HG02870 (cell line): ENCODE measurements around the gene AZGP1.
"Not testable (repeated sequence)": the region's sequence is repeated elsewhere in the genome, so short reads cannot be mapped to it uniquely, and the experiment has no call there.

Experiments
- ATAC-seq: cut with Tn5 transposase; IDR thresholded peaks from one replicate; pipeline ENCODE4 v1.9.1; 2021; ENCODE audit warnings: mild to moderate bottlenecking, moderate library complexity; ENCODE audit not compliant: unreplicated experiment

Gene AZGP1

DNA sequence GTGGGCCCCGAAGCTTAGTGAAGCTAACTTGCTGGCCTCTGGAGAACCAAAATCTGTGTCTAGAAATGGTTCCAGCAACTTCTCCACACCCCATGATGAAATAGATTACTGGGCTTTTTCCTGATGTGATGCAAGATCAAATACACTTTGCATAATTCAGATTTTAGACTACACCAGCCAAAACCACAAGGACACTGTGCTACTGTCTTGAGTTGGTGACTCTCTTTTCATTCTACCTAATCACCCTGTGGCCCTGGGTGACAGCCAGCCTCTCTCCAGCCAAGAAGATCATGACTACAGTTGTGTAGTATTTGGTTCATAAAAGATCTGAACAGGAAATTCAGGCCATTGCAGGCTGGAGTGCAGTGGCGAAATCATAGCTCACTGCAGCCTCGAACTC lies 22.2 kb downstream of the AZGP1 start:
- no peak for ATAC-seq

DNA sequence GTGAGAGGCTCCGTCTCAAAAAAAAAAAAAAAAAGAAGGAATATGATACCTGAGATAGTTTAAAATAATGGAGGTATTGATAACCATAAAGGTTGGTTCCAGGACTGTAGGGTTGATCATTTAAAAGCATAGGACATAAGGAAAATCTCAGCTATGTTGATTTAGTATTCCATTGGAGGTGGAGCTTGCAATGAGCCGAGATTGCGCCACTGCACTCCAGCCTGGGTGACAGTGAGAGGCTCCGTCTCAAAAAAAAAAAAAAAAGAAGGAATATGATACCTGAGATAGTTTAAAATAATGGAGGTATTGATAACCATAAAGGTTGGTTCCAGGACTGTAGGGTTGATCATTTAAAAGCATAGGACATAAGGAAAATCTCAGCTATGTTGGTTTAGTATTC lies 23.2 kb downstream of the AZGP1 start:
- not testable (repeated sequence) for ATAC-seq

DNA sequence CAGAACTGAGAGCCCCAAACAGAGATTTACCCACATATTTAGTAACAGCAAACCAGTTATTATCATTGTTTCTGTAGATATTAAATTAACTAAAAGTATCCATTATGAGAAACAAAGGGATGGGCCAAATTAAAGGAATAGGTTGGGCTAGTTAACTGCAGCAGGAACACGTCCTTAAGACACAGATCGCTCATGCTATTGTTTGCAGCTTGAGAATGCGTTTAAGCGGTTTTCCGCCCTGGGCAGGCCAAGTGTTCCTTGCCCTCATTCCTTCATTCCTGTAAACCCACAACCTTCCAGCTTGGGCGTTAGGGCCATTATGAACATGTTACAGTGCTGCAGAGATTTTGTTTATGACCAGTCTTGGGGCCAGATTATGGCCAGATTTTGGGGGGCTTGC lies 25.0 kb downstream of the AZGP1 start:
- ATAC-seq, result not testable (repeated sequence)

DNA sequence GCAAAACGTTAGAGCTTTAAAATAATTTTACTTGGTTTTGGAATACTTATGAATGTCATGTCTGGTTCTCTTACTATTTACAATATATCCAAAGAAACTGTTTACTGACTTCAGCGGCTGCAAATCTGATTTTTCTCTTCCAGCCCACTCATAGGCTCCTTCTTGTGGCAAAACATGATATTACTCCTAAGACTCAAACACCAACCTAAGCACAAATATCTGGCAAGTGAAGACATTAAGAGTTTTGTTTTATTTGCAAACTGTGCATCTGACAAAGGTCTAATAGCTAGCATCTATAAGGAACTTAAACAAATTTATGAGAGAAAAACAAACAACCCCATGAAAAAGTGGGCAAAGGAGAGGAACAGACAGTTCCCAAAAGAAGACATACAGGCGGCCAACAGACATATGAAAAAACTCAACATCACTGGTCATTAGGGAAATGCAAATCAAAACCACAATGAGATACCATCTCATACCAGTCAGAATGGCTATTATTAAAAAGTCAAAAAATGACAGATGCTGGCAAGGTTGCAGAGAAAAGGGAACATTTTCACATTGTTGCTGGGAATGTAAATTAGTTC lies 26.1 kb downstream of the AZGP1 start:
- no peak for ATAC-seq

DNA sequence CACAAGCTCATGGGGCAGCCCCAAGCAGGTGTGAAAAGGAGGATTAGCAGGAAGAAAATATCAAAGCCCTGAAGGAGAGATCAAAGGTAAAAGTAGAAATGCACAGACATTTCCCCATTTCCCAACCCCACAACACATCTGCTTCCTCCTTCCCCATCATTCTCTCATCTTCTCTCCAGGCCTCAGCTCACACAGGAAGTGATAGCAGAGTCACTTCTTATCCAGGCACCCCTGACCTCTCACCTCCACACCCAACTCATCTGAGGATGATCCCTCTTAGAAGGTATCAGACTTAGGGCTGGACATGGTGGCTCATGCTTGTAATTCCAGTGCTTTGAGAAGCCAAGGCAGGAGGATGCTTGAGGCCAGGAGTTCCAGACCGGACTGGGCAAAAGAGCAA lies 28.2 kb downstream of the AZGP1 start:
- no peak for ATAC-seq

DNA sequence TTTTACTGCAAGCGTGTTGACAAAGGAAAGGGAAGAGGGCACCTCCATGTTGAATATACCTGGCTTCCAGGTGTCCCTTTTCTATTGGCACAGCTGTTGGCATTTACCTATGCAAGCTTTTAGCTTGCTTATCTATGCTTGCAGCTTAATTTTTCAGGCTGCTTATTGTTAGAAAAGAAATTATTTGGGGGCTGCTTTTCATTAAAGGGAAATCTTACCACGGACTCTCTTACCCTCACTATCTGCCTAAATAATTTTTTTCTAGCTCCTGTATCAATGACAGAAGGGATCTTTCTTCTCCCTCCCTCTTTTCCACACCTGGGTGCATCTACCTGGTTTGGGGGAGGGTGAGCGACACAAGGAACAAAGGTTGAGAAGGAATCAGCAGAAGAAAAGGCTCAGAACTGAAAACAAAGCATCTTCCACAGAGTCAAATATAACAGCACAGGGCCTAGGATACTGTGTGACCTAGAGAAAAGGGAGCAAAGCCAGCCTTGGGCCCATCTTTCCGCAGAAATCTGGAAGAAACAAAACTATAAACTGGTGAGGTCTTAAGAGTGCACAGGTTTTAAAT lies 31.2 kb downstream of the AZGP1 start:
- ATAC-seq, result no peak

DNA sequence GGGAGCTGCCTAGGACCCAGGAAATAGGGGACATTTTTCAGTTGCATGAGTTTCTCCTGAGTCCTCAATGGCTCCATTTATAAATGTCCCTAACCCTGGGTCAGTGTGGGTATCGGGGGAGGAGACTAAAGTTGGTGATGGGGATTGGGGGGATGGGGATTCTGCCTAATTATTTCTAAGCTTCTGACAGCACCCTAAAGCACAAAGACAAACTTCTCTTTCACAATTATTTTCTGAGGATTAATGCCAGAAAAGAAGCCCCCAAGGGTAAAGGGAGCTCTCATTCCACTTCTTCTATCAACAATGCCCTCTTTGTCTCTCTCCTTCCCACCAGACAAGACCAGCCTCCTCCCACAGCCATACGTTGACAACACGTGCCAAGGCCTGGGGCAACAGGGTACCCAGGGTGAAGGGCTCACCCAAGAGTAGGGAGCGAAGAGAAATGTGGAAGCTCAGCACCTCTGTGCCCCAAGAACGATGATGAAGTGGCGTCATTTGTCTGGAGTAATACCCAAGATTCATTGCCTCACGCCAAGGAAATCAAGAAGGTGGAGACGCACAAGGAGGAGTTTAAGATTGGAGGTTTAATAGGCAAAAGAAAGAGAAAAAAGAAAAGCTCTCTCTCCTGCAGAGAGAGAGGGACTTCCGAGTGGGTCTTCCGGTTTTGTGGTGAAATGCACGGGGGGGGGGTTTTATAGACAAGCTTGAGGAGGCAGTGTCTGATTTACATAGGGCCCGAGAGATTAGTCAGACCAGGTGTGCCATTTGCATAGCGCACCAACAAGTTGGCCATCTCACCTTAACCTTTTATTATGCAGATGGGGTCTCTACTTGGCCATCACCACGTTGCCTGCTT lies 32.0 kb downstream of the AZGP1 start:
- ATAC-seq, result no peak

DNA sequence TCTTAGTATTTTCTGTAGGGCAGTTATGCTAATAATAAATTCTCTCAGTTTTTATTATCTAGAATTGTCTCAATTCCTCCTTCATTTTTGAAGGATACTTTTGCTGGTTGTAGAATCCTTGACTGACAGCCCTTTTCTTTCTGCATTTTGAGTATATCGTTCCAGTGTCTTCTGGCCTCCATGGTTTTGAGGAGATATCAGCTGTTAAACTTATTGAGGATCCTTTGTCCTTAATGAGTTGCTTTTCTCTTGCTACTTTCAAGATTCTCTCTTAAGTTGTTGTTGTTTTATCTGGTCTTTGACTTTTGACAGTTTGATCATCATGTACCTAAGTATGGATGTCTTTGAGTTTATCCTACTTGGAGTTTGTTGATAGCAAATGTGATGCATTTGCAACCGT lies 37.5 kb downstream of the AZGP1 start:
- no peak for ATAC-seq

DNA sequence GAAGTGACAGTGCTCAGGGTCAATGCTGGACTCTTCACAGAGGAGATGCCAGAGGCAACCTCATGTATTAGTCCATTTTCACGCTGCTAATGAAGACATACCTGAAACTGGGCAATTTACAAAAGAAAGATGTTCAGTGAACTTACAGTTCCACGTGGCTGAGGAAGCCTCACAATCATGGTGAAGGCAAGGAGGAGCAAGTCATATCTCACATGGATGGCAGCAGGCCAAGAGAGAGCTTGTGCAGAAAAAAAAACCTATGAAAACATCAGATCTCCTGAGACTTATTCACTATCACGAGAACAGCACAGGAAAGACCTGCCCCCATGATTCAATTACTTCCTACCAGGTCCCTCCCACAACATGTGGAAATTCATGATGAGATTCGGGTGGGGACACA lies 40.8 kb downstream of the AZGP1 start:
- ATAC-seq, result not testable (repeated sequence)

DNA sequence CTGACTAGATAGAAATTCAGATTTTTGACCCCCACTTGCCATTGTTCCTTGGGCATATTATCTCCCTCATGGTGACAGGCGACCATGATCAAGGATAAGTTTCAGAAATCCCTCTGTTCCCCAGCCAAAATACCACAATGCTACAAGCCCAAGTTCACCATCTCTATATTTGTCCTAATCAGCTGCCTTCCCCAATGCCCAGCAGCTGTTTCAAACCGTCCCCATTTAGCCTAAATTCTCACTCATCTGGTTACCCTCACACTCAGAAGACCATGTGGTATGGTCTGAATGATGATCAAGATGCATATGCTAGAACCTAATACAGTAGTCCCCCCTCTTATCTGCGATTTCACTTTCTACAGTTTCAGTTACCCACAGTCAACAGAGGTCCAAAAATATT lies 45.5 kb downstream of the AZGP1 start:
- ATAC-seq, result no peak

DNA sequence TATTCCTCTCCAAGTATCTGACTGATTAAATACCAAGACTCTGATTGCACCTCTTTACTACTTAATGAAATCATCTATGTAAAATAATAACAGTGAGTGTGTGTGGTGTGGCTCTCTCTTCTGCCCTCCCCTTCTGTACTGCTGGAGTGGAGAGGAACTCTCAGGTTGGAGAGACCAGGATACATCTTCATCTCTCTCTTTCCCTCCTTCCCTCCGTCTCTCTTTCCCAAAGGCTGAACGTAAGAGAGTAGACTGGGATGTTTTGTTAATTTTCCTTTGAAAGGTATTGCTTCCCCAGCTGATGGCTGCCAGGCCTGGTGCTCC lies 46.1 kb downstream of the AZGP1 start:
- no peak for ATAC-seq

DNA sequence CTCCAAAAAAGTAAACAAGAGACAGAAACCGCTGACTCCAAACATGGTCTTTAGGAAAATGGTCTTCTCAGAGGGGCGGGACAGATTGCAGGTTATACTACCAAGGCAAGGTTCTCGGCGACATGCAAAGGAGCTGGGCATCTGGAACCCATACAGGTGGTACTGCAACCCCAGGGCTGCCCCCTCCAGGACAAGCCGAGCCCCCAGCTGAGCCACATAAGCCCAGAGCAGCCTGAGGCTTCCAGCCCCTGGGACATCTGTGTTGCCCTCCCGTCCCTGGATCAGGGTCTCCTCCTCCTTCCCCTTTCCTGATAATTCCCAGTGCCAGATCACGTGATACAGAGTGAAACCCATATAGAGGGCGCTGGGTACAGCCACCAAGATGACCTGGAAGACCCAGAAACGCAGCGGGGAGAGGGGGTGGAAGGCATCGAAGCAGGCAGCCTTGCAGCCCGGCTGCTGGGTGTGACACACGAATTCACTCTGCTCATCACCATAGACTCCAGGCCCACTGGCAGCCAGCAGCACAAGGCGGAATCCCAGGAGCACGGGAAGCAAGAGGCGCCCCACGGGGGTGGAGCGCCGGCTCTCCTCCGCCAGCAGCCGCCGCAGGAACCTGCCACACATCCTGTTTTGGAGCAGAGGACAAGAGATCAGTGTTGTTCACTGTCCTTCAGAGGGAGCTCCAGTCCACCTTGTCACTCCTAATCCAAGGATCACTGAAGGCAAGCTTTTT lies 46.7 kb downstream of the AZGP1 start, which contains the start of gene GJC3:
GJC3 (minus strand) TSS at position 627 of the 736 bp plus-strand sequence; CDS start at position 627, 0 bp downstream.
- ATAC-seq, result no peak

DNA sequence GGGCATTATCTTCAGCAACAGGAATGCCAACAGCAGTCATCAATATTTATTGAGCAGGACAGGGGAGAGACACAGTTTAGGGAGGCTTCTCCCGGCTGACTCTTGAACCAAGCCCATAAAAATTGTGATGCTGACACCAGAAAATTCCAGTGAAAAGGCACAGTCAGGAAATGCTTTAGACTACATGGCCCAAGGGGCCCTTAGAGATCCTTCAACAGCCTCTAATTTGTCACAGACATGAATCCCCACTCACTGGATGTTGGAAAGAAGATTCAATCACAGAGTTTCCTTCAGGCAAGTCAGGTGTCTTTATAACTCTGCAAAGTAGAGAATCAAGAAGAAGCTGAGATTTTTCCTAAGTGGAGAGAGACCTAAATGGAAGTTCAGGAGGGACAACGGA lies 47.6 kb downstream of the AZGP1 start:
- ATAC-seq, result no peak

DNA sequence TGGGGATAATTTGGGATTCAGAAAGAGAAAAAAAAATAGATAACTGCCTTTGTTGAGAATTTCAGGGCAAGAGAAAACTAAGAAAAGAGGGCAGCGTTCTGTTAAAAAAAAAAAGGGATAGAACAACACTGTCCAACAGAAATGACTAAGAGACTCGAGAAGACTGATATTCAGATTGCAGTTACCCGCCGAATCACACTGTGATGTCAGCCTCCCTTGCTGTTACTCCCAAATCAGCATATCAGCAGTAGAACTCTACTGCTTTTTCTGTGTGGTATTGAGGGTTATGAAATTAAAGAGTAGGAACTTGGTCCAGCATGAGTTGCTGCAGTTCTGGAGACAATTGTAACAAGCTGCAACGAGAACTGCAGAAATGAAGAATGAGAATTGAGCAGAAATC lies 48.3 kb downstream of the AZGP1 start:
- no peak for ATAC-seq

DNA sequence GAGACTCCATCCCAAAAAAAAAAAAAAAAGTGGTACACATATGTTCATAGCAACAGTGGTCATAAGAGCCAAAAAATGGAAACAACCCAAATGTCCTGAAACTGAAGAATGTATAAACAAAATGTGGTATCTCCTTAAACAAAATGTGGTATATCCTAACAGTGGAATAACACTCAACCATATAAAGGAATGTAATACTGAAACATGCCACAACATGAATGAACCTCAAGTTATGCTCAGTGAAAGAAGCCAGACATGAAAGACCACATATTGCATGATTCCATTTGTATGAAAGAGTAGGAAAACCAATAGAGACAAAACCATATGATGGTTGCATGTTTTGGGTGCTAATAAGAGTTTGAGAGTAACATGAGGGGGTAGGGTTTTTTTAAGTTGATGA lies 49.5 kb downstream of the AZGP1 start:
- ATAC-seq, result no peak

DNA sequence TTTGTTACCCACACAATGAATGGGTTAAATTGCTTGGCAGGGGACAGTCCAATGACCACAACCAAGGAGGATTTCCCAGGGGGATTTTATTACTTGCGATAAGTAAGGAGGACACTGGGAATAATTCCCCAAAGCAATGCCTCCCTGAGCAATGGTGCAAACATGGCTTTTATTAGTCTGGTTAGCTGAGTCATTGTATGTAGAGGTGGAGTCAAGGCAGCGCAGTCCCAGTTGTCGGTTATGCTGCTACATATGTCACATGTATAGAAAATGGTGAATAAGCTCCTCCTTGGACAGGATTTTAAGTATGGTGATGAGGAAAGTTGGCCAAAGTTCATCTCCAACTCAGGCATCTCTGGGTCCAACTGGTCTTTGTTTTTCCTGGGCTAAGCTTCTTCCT lies 52.6 kb downstream of the AZGP1 start:
- ATAC-seq, result no peak

DNA sequence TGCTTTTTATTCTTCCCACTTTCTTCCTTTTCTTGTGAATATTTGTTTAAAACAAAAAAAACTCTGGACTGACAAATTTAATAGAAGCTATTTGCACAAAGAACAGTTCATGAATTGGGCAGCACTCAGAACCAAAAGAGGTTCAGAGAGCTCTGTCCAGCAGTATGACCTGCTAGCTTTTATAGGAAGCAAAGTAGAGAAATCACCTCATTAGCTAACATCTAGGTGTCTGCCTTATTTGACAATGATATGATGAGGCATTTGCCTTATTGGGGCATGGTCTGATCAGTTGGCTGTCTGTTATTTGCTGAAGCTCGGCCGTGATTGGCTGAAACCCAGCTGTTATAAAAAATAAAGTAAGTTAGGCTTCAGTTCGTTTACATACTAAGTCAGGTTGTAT lies 55.7 kb downstream of the AZGP1 start:
- ATAC-seq, result no peak

DNA sequence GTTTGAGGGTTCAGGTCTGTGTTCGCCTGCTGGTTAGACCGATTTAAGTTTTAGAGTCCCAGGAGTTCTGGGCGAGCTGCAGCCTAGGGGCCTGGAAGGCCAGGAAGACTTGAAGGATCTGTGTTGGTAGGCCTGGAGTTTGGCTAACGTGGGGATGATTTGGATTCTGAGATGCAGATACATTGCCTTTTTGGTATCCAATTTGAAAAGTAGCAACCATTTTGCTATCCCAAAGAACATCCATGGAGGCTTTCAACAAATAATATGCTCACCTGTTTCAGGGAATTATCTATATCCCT lies 56.1 kb downstream of the AZGP1 start:
- no peak for ATAC-seq

DNA sequence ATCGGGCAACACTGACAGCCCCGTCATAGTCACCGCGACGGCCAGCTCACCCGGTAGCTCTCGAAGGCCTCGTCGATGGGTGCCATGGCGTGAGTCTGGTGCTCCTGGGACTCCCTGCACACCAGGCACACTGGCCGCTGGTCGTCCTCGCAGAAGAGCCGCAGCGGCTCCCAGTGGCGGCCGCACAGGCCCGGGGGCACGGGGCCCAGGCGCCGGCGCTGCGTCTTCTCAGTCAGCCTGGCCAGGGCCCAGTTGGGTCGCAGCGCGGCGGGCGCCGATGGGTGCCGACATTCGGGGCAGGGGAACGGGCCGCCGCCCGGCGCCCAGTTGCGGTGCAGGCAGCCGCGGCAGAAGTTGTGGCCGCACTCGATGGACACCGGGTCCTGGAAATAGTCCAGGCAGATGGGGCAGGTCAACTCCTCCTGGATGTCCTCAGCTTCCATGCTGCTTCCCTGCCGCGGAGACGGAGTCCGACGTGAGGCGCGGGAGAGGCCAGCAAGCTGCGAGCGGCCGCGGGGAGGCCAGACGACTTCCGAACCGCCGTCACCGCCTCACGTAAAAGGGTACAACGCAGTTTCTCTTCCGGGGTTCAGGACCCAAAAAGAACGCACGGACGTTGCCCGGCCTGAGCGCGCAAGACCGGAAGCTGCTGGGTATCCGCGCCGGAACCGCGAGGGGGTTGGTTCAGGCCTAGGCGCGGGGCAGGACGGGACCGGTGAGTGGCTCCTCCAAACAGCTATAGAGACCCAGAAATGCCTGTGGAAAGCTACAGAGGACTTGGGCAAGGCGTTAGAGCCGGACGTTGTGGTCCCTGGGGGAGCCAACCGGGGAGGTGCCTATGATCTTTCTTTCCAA lies 56.6 kb downstream of the AZGP1 start, which contains the start of gene TRIM4:
TRIM4 (minus strand) TSS at position 572 of the 855 bp plus-strand sequence; CDS start at position 443, 129 bp downstream.
- ATAC-seq, result peak; percentile 97
